ENCODE measurements around the gene XIAP.
"Not testable (repeated sequence)": the region's sequence is repeated elsewhere in the genome, so short reads cannot be mapped to it uniquely, and the experiment has no call there.

Gene XIAP

GRCh38 chrX:123876844-123877243, 17.0 kb downstream of the XIAP start:
- DNase-seq, result no peak

DNA sequence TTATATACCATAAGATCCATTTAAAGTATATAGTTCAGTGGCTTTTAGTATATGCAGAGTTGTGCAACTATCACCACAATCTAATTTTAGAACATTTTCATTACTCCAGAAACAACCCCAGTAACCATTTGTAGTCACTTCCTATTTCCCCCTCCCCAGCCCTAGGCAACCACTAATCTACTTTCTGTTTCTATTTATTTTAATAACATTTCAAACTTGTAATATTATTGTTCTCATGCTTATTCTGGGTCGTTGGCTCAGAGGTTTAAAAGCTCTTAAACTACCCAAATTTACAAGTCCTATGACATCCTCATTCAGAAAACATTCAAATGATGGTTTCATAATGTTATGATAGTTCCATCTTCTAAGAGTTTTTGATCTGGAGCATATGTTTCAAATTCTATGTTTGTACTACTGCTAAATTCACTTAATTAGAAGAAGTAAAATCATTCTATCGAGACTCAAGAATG, 18.4 kb downstream of the XIAP start:
- DNase-seq, result no peak

- DNase-seq, result peak; percentile 8
These were observed 21.5 kb downstream of the XIAP start for GRCh38 chrX:123881330-123881729.

GRCh38 chrX:123882391-123882790, 22.5 kb downstream of the XIAP start:
- DNase-seq, result no peak

- DNase-seq, result no peak
These were observed 25.1 kb downstream of the XIAP start for GRCh38 chrX:123884809-123885408.

GRCh38 chrX:123899701-123900100, 39.8 kb downstream of the XIAP start:
- no peak for DNase-seq

DNA sequence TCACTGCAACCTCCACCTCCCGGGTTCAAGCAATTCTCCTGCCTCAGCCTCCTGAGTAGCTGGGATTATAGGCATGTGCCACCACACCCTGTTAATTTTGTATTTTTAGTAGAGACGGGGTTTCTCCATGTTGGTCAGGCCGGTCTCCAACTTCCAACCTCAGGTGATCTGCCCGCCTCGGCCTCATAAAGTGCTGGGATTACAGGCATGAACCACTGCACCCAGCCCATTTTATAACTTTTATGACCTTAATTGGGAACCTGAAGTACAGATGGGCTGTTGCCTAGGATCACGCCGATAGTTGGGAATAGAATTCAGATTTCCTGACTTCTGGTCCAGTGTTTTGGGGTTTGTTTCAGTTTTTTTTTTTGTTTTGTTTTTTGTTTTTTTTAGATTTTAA, 43.4 kb downstream of the XIAP start:
- not testable (repeated sequence) for DNase-seq

GRCh38 chrX:123905332-123905731, 45.5 kb downstream of the XIAP start:
- no peak for DNase-seq

GRCh38 chrX:123906557-123907316, 46.9 kb downstream of the XIAP start:
- DNase-seq, result no peak

DNA sequence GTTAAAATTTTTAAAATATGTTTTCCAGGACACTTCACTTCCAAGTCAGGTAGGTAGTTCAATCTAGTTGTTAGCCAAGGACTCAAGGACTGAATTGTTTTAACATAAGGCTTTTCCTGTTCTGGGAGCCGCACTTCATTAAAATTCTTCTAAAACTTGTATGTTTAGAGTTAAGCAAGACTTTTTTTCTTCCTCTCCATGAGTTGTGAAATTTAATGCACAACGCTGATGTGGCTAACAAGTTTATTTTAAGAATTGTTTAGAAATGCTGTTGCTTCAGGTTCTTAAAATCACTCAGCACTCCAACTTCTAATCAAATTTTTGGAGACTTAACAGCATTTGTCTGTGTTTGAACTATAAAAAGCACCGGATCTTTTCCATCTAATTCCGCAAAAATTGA, 49.7 kb downstream of the XIAP start:
- DNase-seq, result no peak

GRCh38 chrX:123917069-123917468, 57.2 kb downstream of the XIAP start:
- DNase-seq, result no peak

DNA sequence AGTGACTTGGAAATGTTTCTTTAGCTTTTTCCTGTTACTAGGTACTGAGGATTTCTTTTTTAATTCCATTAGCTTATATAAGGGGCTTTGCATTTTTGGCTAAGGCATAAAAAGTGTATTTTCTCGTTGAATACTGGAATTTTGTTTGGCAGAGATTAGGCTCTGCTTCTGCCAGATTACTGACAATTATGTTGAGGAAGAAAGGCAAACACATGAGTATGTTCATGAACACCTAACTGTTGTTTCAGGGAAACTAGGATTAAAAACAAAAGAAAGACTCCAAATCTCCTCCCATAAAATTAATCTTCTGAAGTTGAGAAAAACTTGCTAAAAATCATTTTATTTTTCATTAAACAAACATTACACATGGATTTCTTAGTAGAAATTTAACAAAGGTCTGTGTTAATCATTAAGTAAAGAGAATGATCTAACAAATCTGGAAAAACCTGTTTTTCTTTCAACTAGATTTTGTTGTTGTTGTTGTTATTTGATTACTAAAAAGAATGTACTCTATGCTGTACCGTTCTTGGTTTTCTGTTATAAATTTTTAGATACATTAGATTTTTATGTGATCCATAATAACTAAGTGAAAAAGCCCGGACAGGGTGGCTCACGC, 58.4 kb downstream of the XIAP start:
- DNase-seq, result no peak

DNA sequence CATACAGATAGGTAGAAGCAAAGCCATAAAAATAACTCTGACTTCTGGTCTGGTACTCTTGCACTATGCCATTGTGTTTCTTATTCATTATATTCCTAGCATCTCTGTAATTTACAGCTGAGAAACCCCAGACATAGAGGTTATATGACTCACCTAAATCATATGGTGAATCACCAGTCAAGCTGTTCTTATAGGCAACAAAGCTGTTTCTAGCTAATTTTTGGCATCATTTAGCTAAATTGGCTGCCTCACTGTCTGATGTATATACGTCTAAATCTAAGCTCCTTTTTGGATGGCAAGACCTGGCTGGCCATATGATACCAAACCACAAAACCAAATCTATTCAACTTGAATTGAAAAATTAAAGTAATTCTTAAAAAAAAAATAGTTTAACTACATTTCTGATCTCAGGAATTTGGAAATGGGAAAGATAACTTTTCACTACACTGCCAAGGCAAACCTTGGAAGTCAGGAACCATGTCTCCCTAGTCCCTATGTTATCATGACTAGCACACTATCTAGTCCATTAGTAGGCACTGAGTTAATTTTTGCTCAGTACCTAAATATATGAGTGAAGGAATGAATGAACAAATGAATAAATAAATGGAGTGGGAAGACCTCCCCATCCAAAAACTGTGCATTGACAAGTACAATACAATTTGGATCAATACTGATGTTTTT, 60.4 kb downstream of the XIAP start:
- no peak for DNase-seq

DNA sequence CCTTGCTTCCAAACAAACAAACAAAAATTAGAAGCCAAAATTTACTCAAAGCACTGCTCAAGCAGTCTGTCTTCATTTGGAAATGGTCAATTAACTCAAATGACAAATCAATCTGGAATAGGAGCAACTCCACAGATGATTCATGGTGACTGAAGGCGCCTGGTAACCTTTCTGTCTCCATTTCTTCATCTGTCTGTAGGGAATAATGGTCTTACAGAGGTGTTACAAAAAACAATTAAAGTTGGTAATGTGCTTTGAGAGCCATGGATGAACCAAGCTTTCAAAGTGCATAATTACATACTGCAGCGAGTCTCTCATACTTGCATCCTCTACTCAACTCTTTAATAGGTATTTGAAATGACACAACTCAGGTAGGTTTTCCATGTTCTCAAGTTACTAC, 63.4 kb downstream of the XIAP start:
- no peak for DNase-seq

- no peak for DNase-seq
These were observed 64.3 kb downstream of the XIAP start for GRCh38 chrX:123924186-123924585.

- no peak for DNase-seq
These were observed 68.0 kb downstream of the XIAP start for GRCh38 chrX:123927845-123928244.

- DNase-seq, result not testable (repeated sequence)
These were observed 72.2 kb downstream of the XIAP start for GRCh38 chrX:123932055-123932454.

DNA sequence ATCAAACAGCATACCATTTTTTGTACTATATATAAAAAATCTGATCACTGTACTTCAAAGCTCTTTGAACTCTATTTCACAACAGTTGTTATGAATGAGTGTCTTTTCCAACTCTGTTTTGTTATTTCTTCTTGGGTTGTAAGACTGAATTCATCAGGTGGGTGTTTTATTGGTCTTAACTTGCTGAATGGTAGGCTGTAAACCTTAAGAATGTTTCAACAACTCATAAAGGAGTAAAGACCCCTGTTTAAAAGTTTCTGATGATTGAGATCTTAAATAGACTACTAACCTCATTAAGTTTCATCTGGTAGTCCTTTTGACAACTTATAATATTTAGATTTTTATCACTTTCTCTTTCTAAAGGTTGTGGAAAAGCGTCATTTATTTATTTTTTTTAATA, 83.2 kb downstream of the XIAP start:
- DNase-seq, result no peak

GRCh38 chrX:123943488-123943887, 83.6 kb downstream of the XIAP start:
- no peak for DNase-seq

GRCh38 chrX:123949846-123950245, 90.0 kb downstream of the XIAP start:
- no peak for DNase-seq

- no peak for DNase-seq
These were observed 99.6 kb downstream of the XIAP start for GRCh38 chrX:123959281-123960063.

GRCh38 chrX:123960956-123961267, 101.1 kb downstream of the XIAP start:
- DNase-seq, result no peak
